Activated T-cell treated with anti-CD3 and anti-CD28 coated beads, Interleukin-2, amount 50 U/mL, for 72 hours (primary cell): Measurements from ENCODE around the gene NSA2. TPM values are rescaled to one million over a fixed set of nuclear protein-coding genes. Genes with fewer than 3 reads are reported as not detected.

ENCODE experiments used
- total RNA-seq, 2 donors: library from RNA; stranded (reverse); gene quantifications; one replicate each; pipeline ENCODE4 v1.2.3, GENCODE V29; 2022

Gene NSA2
- total RNA-seq, 2 donors from 2014 or later: 53.1 to 62.4 TPM

Other genes with a start within 250 kb of the NSA2 start
- gene ENC1, start 126.5 kb upstream of the NSA2 start, total RNA-seq: 1 to 10 TPM in 1 of 2 donors, under 1 TPM in 1; 0.60 to 1.9 TPM
- gene HEXB, start 82.0 kb upstream of the NSA2 start, total RNA-seq: 10 to 100 TPM; 44.5 to 45.8 TPM
- 10 to 100 TPM; 22.7 to 23.5 TPM for gene GFM2, start 132 bp upstream of the NSA2 start, total RNA-seq
- gene FAM169A, start 99.1 kb downstream of the NSA2 start, total RNA-seq: 10 to 100 TPM; 12.9 to 13.4 TPM